GM19351 (cell line): ENCODE results near the gene ACSF3.
"Not testable (repeated sequence)": the region's sequence is repeated elsewhere in the genome, so short reads cannot be mapped to it uniquely, and the experiment has no call there.

Experiments used
- ATAC-seq: cut with Tn5 transposase; IDR thresholded peaks from one replicate; pipeline ENCODE4 v1.9.1; 2021; ENCODE audit warnings: mild to moderate bottlenecking, moderate library complexity; ENCODE audit not compliant: unreplicated experiment

The ACSF3 gene

GRCh38 chr16:89156740-89157645 is 63.3 kb downstream of the ACSF3 start:
- ATAC-seq: no peak

- ATAC-seq: no peak
These were observed 64.1 kb downstream of the ACSF3 start for GRCh38 chr16:89157778-89158177.

- no peak for ATAC-seq
These were observed 65.6 kb downstream of the ACSF3 start for GRCh38 chr16:89159066-89159849.

- no peak for ATAC-seq
These were observed 66.2 kb downstream of the ACSF3 start for GRCh38 chr16:89159850-89160354.

GRCh38 chr16:89160977-89161701 is 67.5 kb downstream of the ACSF3 start:
- ATAC-seq: no peak

GRCh38 chr16:89161763-89162713 is 68.4 kb downstream of the ACSF3 start:
- ATAC-seq: no peak

- no peak for ATAC-seq
These were observed 69.6 kb downstream of the ACSF3 start for GRCh38 chr16:89163297-89163696.

GRCh38 chr16:89164436-89164835 is 70.8 kb downstream of the ACSF3 start:
- ATAC-seq: no peak

- no peak for ATAC-seq
These were observed 71.4 kb downstream of the ACSF3 start for GRCh38 chr16:89164847-89165680.

GRCh38 chr16:89165681-89165979 is 72.0 kb downstream of the ACSF3 start:
- ATAC-seq: not testable (repeated sequence)

GRCh38 chr16:89166696-89167424 is 73.2 kb downstream of the ACSF3 start:
- ATAC-seq: no peak

- no peak for ATAC-seq
These were observed 73.8 kb downstream of the ACSF3 start for GRCh38 chr16:89167425-89167941.

GRCh38 chr16:89168381-89169189 is 74.9 kb downstream of the ACSF3 start:
- ATAC-seq: no peak

GRCh38 chr16:89169778-89170177 is 76.1 kb downstream of the ACSF3 start:
- no peak for ATAC-seq

- no peak for ATAC-seq
These were observed 76.9 kb downstream of the ACSF3 start for GRCh38 chr16:89170346-89171215.
